Activated T-cell treated with anti-CD3 and anti-CD28 coated beads, Interleukin-2, amount 50 U/mL, for 48 hours (primary cell): ENCODE data around the gene CACNA2D4.

Source experiments
- DNase-seq, 2 experiments: peaks; one replicate each; pipeline ENCODE4 v3.0.0-alpha.2; 2020

Gene CACNA2D4

GRCh38 chr12:1917172-1918070 is 1.0 kb downstream of the CACNA2D4 start:
- peak in 1 of 2 experiments; percentile 7 for DNase-seq

- peak; percentile 1 to 9 for DNase-seq
Measured at GRCh38 chr12:1916371-1917171, 1.9 kb downstream of the CACNA2D4 start.

GRCh38 chr12:1915082-1915968 is 3.1 kb downstream of the CACNA2D4 start:
- peak; percentile 35 to 45 for DNase-seq

GRCh38 chr12:1914114-1914911 is 4.1 kb downstream of the CACNA2D4 start:
- DNase-seq, result peak; percentile 10

GRCh38 chr12:1913377-1914113 is 4.9 kb downstream of the CACNA2D4 start:
- peak in 1 of 2 experiments; percentile 11 for DNase-seq

GRCh38 chr12:1912580-1913376 is 5.7 kb downstream of the CACNA2D4 start:
- peak in 1 of 2 experiments; percentile 6 for DNase-seq

- DNase-seq, result peak; percentile 3 to 10
Measured at GRCh38 chr12:1911598-1912575, 6.6 kb downstream of the CACNA2D4 start.

- DNase-seq, result no peak
Measured at GRCh38 chr12:1910468-1910867, 8.0 kb downstream of the CACNA2D4 start.

GRCh38 chr12:1908758-1909157 is 9.7 kb downstream of the CACNA2D4 start:
- DNase-seq, result peak in 1 of 2 experiments; percentile 1

GRCh38 chr12:1907652-1908611 is 10.5 kb downstream of the CACNA2D4 start:
- peak; percentile 34 to 37 for DNase-seq

- DNase-seq, result no peak
Measured at GRCh38 chr12:1906579-1906978, 11.9 kb downstream of the CACNA2D4 start.

- DNase-seq, result no peak
Measured at GRCh38 chr12:1904875-1905274, 13.6 kb downstream of the CACNA2D4 start.

- DNase-seq, result no peak
Measured at GRCh38 chr12:1896964-1897363, 21.5 kb downstream of the CACNA2D4 start.

- no peak for DNase-seq
Measured at GRCh38 chr12:1890810-1891209, 27.6 kb downstream of the CACNA2D4 start.

GRCh38 chr12:1890119-1890703 is 28.2 kb downstream of the CACNA2D4 start:
- no peak for DNase-seq

- no peak for DNase-seq
Measured at GRCh38 chr12:1888923-1889322, 29.5 kb downstream of the CACNA2D4 start.

- DNase-seq, result no peak
Measured at GRCh38 chr12:1886396-1887008, 31.9 kb downstream of the CACNA2D4 start.
